H1 (cell line): ENCODE measurements around the gene FAAP100. TPM values are rescaled to one million over a fixed set of nuclear protein-coding genes. Genes with fewer than 3 reads are reported as not detected.

Experiments
- CTCF ChIA-PET: fragments of 300-600 bp; sonication (Branson Sonifier 250); formaldehyde crosslinking; loops from one replicate; lab custom pipeline; 2021; ENCODE audit not compliant: partially characterized antibody; lab: Charles Lee
- POLR2A ChIA-PET: fragments of 300-600 bp; sonication (Branson Sonifier 250); formaldehyde crosslinking; loops from one replicate; lab custom pipeline; 2021; ENCODE audit warnings: inconsistent platforms; ENCODE audit not compliant: partially characterized antibody; lab: Charles Lee
- DNase-seq, 2 experiments: peaks; one replicate each; pipeline versions ENCODE4 v3.0.0 to v3.0.0-alpha.2; 2010 to 2022; ENCODE audit warnings: low spot score in 2 of 2, low read depth in 1 of 2, mixed read lengths in 1 of 2
- FAIRE-seq: peaks from 2 replicates; lab custom pipeline; 2011; peaks lifted over from hg19 to GRCh38; lab: Jason Lieb, UNC
- H2AFZ ChIP-seq: 2 replicates; pipeline ENCODE4 v1.8.1; 2012; ENCODE audit warnings: low read length, inconsistent platforms
- H2AK5ac ChIP-seq: 2 replicates; pipeline ENCODE4 v1.6.1; 2013; ENCODE audit warnings: low read depth, low read length
- H2BK120ac ChIP-seq: replicated peaks from 2 replicates; pipeline ENCODE3; 2013; ENCODE audit warnings: low read depth, low read length, inconsistent platforms
- H2BK12ac ChIP-seq: 2 replicates; pipeline ENCODE4 v1.6.1; 2013; ENCODE audit warnings: low read depth, low read length
- H2BK15ac ChIP-seq: 2 replicates; pipeline ENCODE4 v1.6.1; 2013; ENCODE audit warnings: low read length
- H2BK20ac ChIP-seq: 2 replicates; pipeline ENCODE4 v1.6.1; 2013; ENCODE audit warnings: low read length
- H2BK5ac ChIP-seq: 2 replicates; pipeline ENCODE4 v1.6.1; 2013; ENCODE audit warnings: low read depth, low read length
- H3K14ac ChIP-seq: 2 replicates; pipeline ENCODE4 v1.6.1; 2013; ENCODE audit warnings: inconsistent platforms; ENCODE audit not compliant: insufficient read length
- H3K18ac ChIP-seq: 2 replicates; pipeline ENCODE4 v1.6.1; 2013; ENCODE audit warnings: low read length; ENCODE audit errors: extremely low read depth
- H3K23ac ChIP-seq: 2 replicates; pipeline ENCODE4 v1.6.1; 2013; ENCODE audit warnings: inconsistent platforms; ENCODE audit not compliant: insufficient read length
- H3K23me2 ChIP-seq: 2 replicates; pipeline ENCODE4 v1.6.1; 2013; ENCODE audit warnings: low read depth, low read length
- H3K27ac ChIP-seq: 2 replicates; pipeline ENCODE4 v1.6.1; 2011; ENCODE audit warnings: low read depth, low read length, inconsistent platforms
- H3K27me3 ChIP-seq, 4 experiments: replicated peaks in 1 of 4; 1 replicate in 1 of 4; 2 replicates in 3 of 4; pipeline versions ENCODE4 v1.6.1 to v1.8.1; 2011 to 2013; ENCODE audit warnings: low read length in 3 of 4, mild to moderate bottlenecking in 3 of 4, inconsistent platforms in 2 of 4, mixed read lengths in 2 of 4, moderate library complexity in 1 of 4; ENCODE audit not compliant: control insufficient read depth in 3 of 4, insufficient read depth in 3 of 4; ENCODE audit errors: extremely low read depth in 1 of 4
- H3K36me3 ChIP-seq, 4 experiments: 2 replicates each; pipeline versions ENCODE4 v1.6.1 to v1.8.1; 2011 to 2013; ENCODE audit warnings: mild to moderate bottlenecking in 4 of 4, low read length in 3 of 4, moderate library complexity in 2 of 4, control low read depth in 1 of 4, inconsistent platforms in 1 of 4; ENCODE audit not compliant: insufficient read depth in 4 of 4, control insufficient read depth in 2 of 4
- H3K4ac ChIP-seq: replicated peaks from 2 replicates; pipeline ENCODE3; 2013; ENCODE audit warnings: low read length, low read depth, mixed read lengths, inconsistent platforms; ENCODE audit not compliant: insufficient read length
- H3K4me1 ChIP-seq, 4 experiments: replicated peaks in 1 of 4; 1 replicate in 1 of 4; 2 replicates in 3 of 4; pipeline versions ENCODE4 v1.6.1 to v1.8.1; 2011 to 2013; ENCODE audit warnings: low read length in 3 of 4, inconsistent platforms in 2 of 4, mixed read lengths in 1 of 4; ENCODE audit not compliant: insufficient read depth in 4 of 4, control insufficient read depth in 3 of 4
- H3K4me2 ChIP-seq, 2 experiments: 2 replicates each; pipeline versions ENCODE4 v1.6.1 to v1.8.1; 2011 to 2013; ENCODE audit warnings: low read depth in 2 of 2, low read length in 2 of 2, control low read depth in 1 of 2, inconsistent platforms in 1 of 2, mild to moderate bottlenecking in 1 of 2; ENCODE audit not compliant: insufficient read depth in 1 of 2
- H3K4me3 ChIP-seq, 4 experiments: fragments of 200-600, 300-600 bp in 1 of 4; sonication (generic), shearing (Covaris generic), sonication (Bioruptor Twin) in 1 of 4; 2 replicates each; pipeline versions ENCODE4 v1.5.1 to v1.8.1; 2011 to 2016; ENCODE audit warnings: low read length in 4 of 4, low read depth in 3 of 4, control low read depth in 2 of 4, inconsistent platforms in 2 of 4, mild to moderate bottlenecking in 2 of 4, mixed read lengths in 1 of 4, moderate library complexity in 1 of 4; ENCODE audit not compliant: insufficient read depth in 2 of 4; ENCODE audit errors: extremely low read depth in 1 of 4
- H3K56ac ChIP-seq: replicated peaks from 2 replicates; pipeline ENCODE3; 2013; ENCODE audit warnings: low read depth, mild to moderate bottlenecking, mixed read lengths, low read length, inconsistent platforms; ENCODE audit not compliant: insufficient read length
- H3K79me1 ChIP-seq: 2 replicates; pipeline ENCODE4 v1.6.1; 2013; ENCODE audit warnings: low read depth, low read length, control low read depth
- H3K79me2 ChIP-seq, 2 experiments: 2 replicates each; pipeline versions ENCODE4 v1.6.1 to v1.8.1; 2012 to 2013; ENCODE audit warnings: low read length in 2 of 2, mild to moderate bottlenecking in 2 of 2, inconsistent platforms in 1 of 2; ENCODE audit not compliant: insufficient read depth in 2 of 2, control insufficient read depth in 1 of 2
- H3K9ac ChIP-seq, 4 experiments: replicated peaks in 1 of 4; 1 replicate in 1 of 4; 2 replicates in 3 of 4; pipeline versions ENCODE4 v1.6.1 to v1.8.1; 2011 to 2013; ENCODE audit warnings: low read depth in 3 of 4, low read length in 3 of 4, control low read depth in 2 of 4, mild to moderate bottlenecking in 2 of 4, moderate library complexity in 2 of 4, inconsistent platforms in 1 of 4; ENCODE audit errors: extremely low read depth in 1 of 4
- H3K9me3 ChIP-seq, 2 experiments: 2 replicates each; pipeline versions ENCODE4 v1.6.1 to v1.8.1; 2012 to 2013; ENCODE audit warnings: mild to moderate bottlenecking in 2 of 2, moderate library complexity in 2 of 2, control low read depth in 1 of 2, inconsistent platforms in 1 of 2, low read depth in 1 of 2, low read length in 1 of 2, mixed read lengths in 1 of 2; ENCODE audit not compliant: insufficient read depth in 2 of 2
- H4K20me1 ChIP-seq, 2 experiments: replicated peaks in 1 of 2; 2 replicates each; pipeline versions ENCODE3 to v1.8.1; 2011 to 2013; ENCODE audit warnings: inconsistent platforms in 2 of 2, low read length in 2 of 2, mild to moderate bottlenecking in 1 of 2; ENCODE audit not compliant: insufficient read depth in 2 of 2, control insufficient read depth in 1 of 2
- H4K5ac ChIP-seq: 2 replicates; pipeline ENCODE4 v1.6.1; 2013; ENCODE audit warnings: low read length, low read depth, mixed read lengths, inconsistent platforms; ENCODE audit not compliant: insufficient read length
- H4K8ac ChIP-seq: 2 replicates; pipeline ENCODE4 v1.8.0; 2013; ENCODE audit warnings: mild to moderate bottlenecking, moderate library complexity, low read length, inconsistent platforms; ENCODE audit not compliant: insufficient read depth; ENCODE audit errors: extremely low read depth
- H4K91ac ChIP-seq: replicated peaks from 2 replicates; pipeline ENCODE3; 2013; ENCODE audit warnings: low read length, mixed read lengths, inconsistent platforms; ENCODE audit not compliant: insufficient read length
- ATF3 ChIP-seq: IDR thresholded peaks from 2 replicates; pipeline ENCODE4 v1.6.1; 2011; ENCODE audit warnings: low read depth, mild to moderate bottlenecking, low read length; ENCODE audit not compliant: insufficient read depth
- E2F6 ChIP-seq: IDR thresholded peaks from 2 replicates; pipeline ENCODE4 v1.6.1; 2012; ENCODE audit warnings: inconsistent platforms
- MAX ChIP-seq: IDR thresholded peaks from 2 replicates; pipeline ENCODE4 v1.6.1; 2012; ENCODE audit warnings: inconsistent platforms
- NANOG ChIP-seq: IDR thresholded peaks from 2 replicates; pipeline ENCODE4 v1.6.1; 2011; ENCODE audit warnings: low read length, low read depth, mild to moderate bottlenecking, inconsistent platforms; ENCODE audit not compliant: insufficient read depth, poor library complexity, severe bottlenecking
- POLR2A ChIP-seq, 2 experiments: IDR thresholded peaks; 1 replicate in 1 of 2; 2 replicates in 1 of 2; pipeline ENCODE4 v1.6.1; 2011; ENCODE audit warnings: low read depth in 2 of 2, low read length in 2 of 2, mild to moderate bottlenecking in 2 of 2; ENCODE audit errors: control extremely low read depth in 1 of 2
- POLR2AphosphoS5 ChIP-seq: IDR thresholded peaks from 2 replicates; pipeline ENCODE4 v1.6.1; 2011; ENCODE audit warnings: low read depth, low read length
- SIRT6 ChIP-seq: IDR thresholded peaks from one replicate; pipeline ENCODE4 v1.7.1; 2012; ENCODE audit warnings: low read length, inconsistent platforms
- TBP ChIP-seq: IDR thresholded peaks from 2 replicates; pipeline ENCODE4 v1.6.1; 2011; ENCODE audit warnings: low read depth, low read length, improper control_type of control experiment
- YY1 ChIP-seq: IDR thresholded peaks from 2 replicates; pipeline ENCODE4 v1.6.1; 2011; ENCODE audit warnings: low read depth, mild to moderate bottlenecking, low read length
- ZNF274 ChIP-seq: IDR thresholded peaks from 2 replicates; pipeline ENCODE4 v1.7.0; 2012; ENCODE audit warnings: low read length, borderline replicate concordance; ENCODE audit errors: extremely low read depth
- WGBS, 2 experiments: shearing (Covaris generic) in 1 of 2; methylation state at CpG; one replicate each; pipeline versions ENCODE4 v1.1.6 to v1.1.7; 2013 to 2015; ENCODE audit warnings: low lambda C conversion rate in 2 of 2, mixed read lengths in 2 of 2, inconsistent platforms in 1 of 2, low coverage in 1 of 2, missing lambda C conversion rate in 1 of 2; ENCODE audit not compliant: insufficient replicate concordance in 2 of 2, insufficient coverage in 1 of 2, insufficient read length in 1 of 2; ENCODE audit errors: extremely low coverage in 1 of 2, missing lambda C conversion rate in 1 of 2; 5-methylcytosine and 5-hydroxymethylcytosine counted together
- polyA plus RNA-seq, 7 experiments: library from polyadenylated mRNA; depleted of rRNA in 3 of 7; stranded (reverse) in 5 of 7; unstranded in 2 of 7; fragments of >200 nt in 5 of 7; fragments of 200-250 nt in 2 of 7; gene quantifications; 1 replicate in 5 of 7; 2 replicates in 1 of 7; 4 replicates in 1 of 7; pipeline versions ENCODE4 v1.2.1 to v1.2.3, GENCODE V29; 2011 to 2013; ENCODE audit warnings: missing spikeins in 2 of 7, mixed read lengths in 2 of 7
- total RNA-seq: library from RNA; stranded (reverse); fragmentation: NEBNext Ultra II Directional; extraction: Animal tissue kit (Norgen Biotek cat#: 25700); gene quantifications from 2 replicates; pipeline ENCODE4 v1.2.1, GENCODE V29; 2021

FAAP100 gene
- total and polyA plus RNA-seq, 2 of the 8 experiments (the other 6 are each of a cell fraction or from before 2014, with no cell fraction given), result 23.2 to 41.8 TPM

- H3K23me2 ChIP-seq, result peaks cover 4% of the 10 kb centered on the region; the same call in 1 of the 2 replicates
- no peak overlapping the region for H2AK5ac ChIP-seq
- no peak overlapping the region for H2BK5ac ChIP-seq
- H3K4me3 ChIP-seq, result no peak overlapping the region
- no peak overlapping the region for H4K5ac ChIP-seq
- peaks cover 0 to 10% of the 10 kb centered on the region in 2 experiments; a peak in 1 of 4 replicates for H3K79me2 ChIP-seq
- H3K9ac ChIP-seq, result no peak overlapping the region
- DNase-seq (no peak), FAIRE-seq (no peak)
- no peak overlapping the region for H3K27ac ChIP-seq
- H3K23ac ChIP-seq, result no peak overlapping the region
- ChIA-PET POLR2A (interaction anchor here (1.0 to 1.2 kb wide), 3 partner anchors 8 to 18 kb away, joined by 3 read pairs; partner anchors contain the start of gene FSCN2), CTCF (interaction anchor here (0.5 to 1.2 kb wide), 2 partner anchors 24 to 254 kb away, joined by 3 to 5 read pairs; no protein-coding TSS in a partner anchor)
- no peaks in the 10 kb centered on the region for H3K27me3 ChIP-seq
- no peak overlapping the region for H3K4ac ChIP-seq
- H3K9me3 ChIP-seq, result no peaks in the 10 kb centered on the region
- H3K79me1 ChIP-seq, result peaks cover 4% of the 10 kb centered on the region; the same call in 1 of the 2 replicates
- peaks cover 0 to 31% of the 10 kb centered on the region in 2 experiments for H4K20me1 ChIP-seq
- WGBS, 2 experiments, result 89% methylated on average over 23 of the region's 36 CpGs; no CpG with 5 or more reads in 1 of the 2 experiments
- no peak overlapping the region for H2BK15ac ChIP-seq
- H3K36me3 ChIP-seq, result peaks cover 2 to 29% (median 27%) of the 10 kb centered on the region in 4 experiments; a peak in 7 of 8 replicates
- no peak overlapping the region for H2BK12ac ChIP-seq
- no peak overlapping the region for H2AFZ ChIP-seq
- peaks cover 0 to 7% (median 0%) of the 10 kb centered on the region in 4 experiments; a peak in 3 of 7 replicates for H3K4me1 ChIP-seq
- H3K14ac ChIP-seq, result no peak overlapping the region
- no peak overlapping the region for H4K91ac ChIP-seq
- H3K4me2 ChIP-seq, result no peak overlapping the region
- H2BK120ac ChIP-seq, result no peak overlapping the region
- H4K8ac ChIP-seq, result no peak overlapping the region
- H3K56ac ChIP-seq, result no peak overlapping the region
- no peak overlapping the region for H3K18ac ChIP-seq
- H2BK20ac ChIP-seq, result no peak overlapping the region
- TF ChIP-seq ATF3, result no peak
- no peak for TF ChIP-seq POLR2AphosphoS5
- no peak for TF ChIP-seq POLR2A (IDR thresholded peaks at IDR 0.05; ENCODE audit: control extremely low read depth in 1 of 2, low read depth in 2 of 2, low read length in 2 of 2)
- TF ChIP-seq SIRT6, result no peak
- TF ChIP-seq NANOG, result no peak
- no peak for TF ChIP-seq E2F6
- TF ChIP-seq TBP, result no peak
- TF ChIP-seq YY1, result no peak
- no peak for TF ChIP-seq MAX
- no peak for TF ChIP-seq ZNF274
Observed at GRCh38 chr17:81546906-81547613, 5.1 kb downstream of the FAAP100 start.
